HG03457 (cell line): ENCODE results near the gene DUSP15.

ENCODE experiments used
- ATAC-seq: cut with Tn5 transposase; IDR thresholded peaks from one replicate; pipeline ENCODE4 v1.9.1; 2021; ENCODE audit warnings: moderate number of reproducible peaks; ENCODE audit not compliant: unreplicated experiment

DUSP15 gene

GRCh38 chr20:31896049-31896448, 25.7 kb upstream of the DUSP15 start:
- ATAC-seq: no peak

- ATAC-seq: peak; percentile 69
Measured at GRCh38 chr20:31894980-31895675, 24.8 kb upstream of the DUSP15 start.

GRCh38 chr20:31890646-31891045, 20.3 kb upstream of the DUSP15 start:
- ATAC-seq: no peak

GRCh38 chr20:31883829-31884228, 13.5 kb upstream of the DUSP15 start:
- no peak for ATAC-seq

GRCh38 chr20:31881945-31882344, 11.6 kb upstream of the DUSP15 start:
- no peak for ATAC-seq

DNA sequence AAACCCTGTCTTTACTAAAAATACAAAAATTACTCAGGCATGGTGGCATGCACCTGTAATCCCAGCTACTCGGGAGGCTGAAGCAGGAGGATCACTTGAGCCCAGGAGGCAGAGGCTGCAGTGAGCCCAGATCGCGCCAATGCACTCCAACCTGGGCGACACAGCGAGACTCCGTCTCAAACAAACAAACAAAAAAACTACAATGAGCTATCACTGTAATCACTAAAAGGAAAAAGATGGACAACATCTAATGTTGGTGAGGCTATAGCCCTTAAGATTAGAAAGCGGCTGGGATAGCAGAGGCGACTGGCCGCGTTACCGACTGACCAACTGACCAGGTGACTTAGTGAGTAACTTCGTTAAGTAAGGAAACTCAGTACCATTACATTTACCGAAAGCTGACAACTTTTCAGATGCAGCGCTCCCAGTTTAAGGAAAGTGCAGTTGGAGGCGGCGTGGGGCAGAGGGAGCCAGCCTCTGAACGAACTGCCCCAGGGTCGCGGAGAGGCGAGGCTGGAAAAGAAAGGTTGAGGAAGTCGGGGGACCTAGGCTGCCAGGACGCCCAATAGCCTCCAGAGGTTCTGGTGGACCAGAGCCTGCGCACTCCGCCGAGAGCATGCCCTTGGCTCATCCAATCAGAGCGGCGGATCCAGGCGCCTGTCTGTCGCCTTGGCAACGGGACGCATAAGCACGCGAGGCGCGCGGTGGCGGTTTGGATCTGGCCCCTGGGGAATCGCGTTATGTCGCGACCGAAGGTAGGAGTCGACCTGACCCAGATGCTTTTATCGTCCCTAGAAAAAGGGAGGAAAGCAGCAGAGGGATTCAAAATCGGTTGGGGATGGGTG, 9.0 kb upstream of the DUSP15 start:
- ATAC-seq: peak; percentile 82

DNA sequence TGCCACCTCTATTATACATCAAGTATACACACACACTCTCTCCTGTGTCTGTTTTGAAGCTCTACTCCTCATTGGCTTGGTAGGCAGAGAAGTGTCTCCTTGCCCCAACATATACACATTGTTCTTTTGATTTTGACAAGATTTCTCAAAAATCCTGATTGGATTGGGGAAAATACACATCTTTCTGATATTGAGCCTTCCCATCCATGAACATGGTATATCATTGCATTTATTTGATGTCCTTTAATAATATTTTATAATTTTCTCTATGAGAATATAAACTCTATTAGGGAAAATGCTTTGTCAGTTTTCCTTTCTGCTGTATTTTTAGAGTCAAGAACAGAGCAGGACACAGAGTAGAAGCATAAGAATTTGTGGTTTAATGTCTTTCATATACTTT, 7.4 kb upstream of the DUSP15 start:
- ATAC-seq: no peak

- ATAC-seq: no peak
Measured at GRCh38 chr20:31875671-31876070, 5.3 kb upstream of the DUSP15 start.

GRCh38 chr20:31872406-31872805, 2.1 kb upstream of the DUSP15 start:
- no peak for ATAC-seq

GRCh38 chr20:31871618-31871954, 1.3 kb upstream of the DUSP15 start:
- ATAC-seq: no peak

DNA sequence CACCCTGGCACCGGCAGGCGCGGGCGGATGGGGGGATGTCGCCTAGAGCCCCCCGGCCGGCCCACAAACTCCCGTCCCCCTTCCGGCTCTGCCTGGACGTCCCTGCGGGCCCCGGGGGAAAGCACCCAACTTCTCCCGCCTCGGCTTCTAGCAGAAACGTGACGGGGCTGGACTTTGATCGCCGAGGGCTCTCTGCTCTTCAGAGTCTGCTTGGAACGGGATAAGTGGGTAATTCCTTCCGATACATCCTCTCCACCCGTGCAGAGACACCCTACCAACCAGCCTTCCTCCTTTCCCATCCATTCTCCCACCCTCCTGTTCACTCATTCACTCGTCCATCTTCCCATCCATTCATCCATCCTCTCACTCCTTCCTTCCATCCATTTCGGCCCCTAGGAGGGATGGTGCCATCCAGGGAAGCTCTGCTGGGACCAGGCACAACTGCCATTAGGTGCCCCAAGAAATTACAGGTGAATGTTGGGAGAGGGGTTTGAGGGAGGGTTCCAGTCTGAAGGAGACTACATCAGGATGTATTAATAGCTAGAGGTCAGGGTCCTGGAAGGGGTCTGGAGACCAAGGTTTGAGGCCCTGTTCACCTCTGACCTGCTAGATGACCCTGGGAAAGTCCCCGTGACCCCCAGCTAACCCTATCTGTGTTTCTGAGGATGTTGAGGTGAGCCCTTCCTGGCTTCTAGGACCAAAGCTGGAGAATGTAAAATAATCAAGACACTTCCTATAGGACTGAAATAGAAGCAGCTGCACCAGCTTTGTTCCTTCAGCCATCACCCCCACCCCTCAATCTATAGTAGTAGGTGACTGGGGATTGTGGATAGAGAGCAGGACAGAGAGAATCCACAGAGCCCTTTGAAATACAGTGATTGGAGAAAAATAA, 645 bp upstream of the DUSP15 start:
- no peak for ATAC-seq

DNA sequence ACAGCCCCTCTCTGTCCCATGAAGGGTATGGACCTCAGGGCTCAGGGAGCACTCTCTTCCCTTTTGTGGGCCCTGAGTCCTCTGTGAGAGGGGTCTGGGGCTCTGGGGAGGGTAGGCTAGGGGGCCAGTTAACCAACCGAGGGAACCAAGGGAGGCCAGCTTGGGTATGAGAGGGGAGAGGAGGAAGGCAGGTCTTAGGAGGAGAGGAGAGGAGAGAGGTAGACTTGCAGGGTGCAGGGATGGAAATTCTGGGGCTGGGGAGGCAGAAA, 720 bp downstream of the DUSP15 start:
- no peak for ATAC-seq

DNA sequence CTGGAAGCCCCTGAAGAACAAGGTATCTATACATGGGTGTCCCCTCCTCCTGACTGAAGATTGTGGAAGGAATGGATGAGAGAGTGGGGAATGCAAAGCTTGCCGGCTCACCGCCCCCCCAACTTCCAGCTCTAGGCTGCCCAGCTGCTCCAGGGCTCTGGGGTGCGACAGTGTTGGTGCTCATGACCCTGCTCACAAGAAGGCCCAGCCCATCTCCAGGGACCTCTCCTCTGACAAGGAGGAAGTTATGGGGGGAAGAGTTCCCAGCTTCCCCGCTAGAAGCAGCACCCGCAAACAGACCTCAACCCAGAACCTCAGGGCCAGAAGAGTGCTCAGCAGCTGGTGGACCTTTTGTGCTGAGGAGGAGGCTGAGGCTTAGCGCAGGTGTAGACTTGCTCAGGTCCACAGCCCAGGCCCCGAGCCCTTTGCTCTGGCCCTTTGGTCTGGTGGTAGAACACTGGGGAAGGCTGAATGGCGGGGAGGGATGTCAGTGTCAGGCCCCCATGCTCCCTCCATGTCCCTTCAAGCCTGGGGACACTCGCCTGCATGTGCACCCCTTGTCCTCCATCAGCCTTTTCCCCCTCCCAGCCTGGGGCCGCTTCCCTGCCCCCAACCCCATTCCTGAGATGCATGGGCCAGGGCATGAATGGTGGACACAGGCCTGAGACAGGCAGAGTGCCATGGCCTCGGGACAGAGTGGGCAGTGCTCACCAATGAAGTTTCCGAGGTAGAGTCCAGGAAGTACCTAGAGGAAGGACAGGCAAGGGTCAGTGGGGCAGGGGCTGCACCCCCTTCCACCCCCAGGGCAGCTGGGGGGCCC, 1.3 kb downstream of the DUSP15 start:
- no peak for ATAC-seq

DNA sequence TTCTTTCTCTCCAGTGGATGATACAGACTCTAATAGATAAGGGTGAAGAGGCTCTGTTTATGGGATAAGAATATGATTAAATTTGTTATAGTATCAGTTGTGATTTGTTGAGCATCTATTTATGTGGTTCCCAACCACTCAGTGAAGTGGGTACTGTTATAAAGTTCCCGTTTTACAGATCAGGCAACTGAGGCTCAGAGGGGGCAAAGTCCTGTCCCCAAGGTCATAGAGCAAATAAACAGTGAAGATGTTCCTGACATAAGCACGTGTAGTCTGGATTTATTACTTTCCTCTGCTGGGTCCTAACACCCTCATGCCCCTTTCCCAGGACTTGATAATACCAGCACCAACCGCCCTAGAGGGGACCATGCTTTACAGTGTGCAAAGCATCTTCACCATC, 4.1 kb downstream of the DUSP15 start:
- ATAC-seq: no peak

GRCh38 chr20:31864521-31865400, 5.6 kb downstream of the DUSP15 start:
- ATAC-seq: no peak

DNA sequence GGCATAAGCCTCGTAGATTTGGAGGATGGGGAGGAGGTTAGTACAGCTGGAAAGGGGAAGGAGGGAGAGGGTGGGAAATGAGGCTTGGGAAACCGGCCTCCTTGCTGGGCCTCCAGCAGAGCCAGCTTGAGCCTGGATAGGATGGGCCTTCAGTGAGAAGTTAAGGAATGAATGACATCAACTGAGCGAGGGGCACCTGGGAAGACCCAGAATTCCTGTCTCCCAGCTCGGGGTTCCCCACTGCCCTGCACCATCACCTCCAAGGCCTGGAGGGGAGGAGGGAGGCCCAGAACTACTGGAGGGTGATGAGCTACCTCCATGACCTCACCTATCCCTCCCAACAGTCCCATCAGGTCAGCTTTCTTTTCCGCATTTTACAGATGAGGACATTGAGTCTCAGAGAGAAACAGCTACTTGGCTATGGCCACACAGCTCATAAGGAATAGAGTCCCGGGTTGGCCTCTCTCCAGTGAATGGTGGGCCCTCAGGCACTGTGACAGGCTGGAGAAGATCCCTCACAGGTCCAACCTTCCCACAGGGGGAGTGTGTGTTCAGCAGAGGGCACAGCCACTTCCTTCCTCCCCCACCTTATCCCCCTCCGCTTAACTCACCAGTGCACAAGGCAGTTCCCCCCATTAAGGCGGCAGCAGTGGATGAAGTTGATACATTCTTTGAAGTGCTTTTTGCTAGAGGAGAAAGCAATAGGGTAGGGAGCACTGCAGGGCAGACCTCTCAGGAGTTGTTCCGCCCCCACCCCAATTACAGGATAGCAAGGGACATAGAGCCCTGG, 6.8 kb downstream of the DUSP15 start:
- no peak for ATAC-seq

- ATAC-seq: no peak
Measured at GRCh38 chr20:31862506-31862905, 7.8 kb downstream of the DUSP15 start.

- ATAC-seq: no peak
Measured at GRCh38 chr20:31862157-31862470, 8.2 kb downstream of the DUSP15 start.

DNA sequence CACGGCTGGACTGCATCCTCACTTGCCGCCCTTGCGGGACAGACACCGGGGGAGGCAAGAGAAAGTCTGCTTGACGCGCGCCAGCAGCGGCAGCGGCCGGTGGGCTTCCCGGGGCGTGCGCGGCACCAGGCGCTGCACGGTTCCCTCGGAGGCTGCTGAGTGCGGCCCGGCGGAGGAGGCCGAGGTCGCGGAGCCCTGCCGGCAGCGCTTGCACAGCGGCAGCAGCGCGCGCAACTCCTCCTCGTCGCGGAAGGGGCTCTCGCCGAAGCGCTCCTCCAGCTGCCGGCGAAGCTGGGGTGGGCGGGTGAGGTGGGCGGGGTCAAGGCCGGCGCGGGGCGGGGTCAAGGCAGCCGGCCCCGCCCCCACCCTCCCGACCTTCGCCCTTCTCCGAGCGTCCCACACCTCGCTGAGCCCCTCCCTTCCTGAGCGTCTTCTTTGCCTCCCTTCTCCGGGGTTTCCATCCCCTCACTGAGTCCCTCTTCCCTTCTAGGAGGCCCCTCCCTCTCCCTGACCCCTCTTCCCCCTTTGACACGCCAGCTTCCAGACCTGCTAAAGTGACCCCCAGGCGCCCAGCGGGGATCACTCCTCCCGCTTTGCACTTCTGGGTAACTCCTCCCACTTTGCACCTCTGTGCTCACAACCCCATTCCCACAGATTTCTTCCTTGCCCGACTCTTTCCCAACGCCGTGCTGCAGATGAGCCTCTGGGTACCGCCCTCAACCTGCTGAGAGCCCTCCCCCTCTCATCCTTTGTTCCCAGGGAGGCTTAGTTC, 8.8 kb downstream of the DUSP15 start:
- ATAC-seq: no peak
